Esophagus squamous epithelium (tissue), 4 donors: ENCODE measurements around the gene DNAH10.

Source experiments
- CTCF ChIP-seq, 6 experiments: fragments of 450-650 bp in 4 of 6; fragments of 200-600 bp in 2 of 6; sonication (generic) in 2 of 6; IDR thresholded peaks; one replicate each; pipeline ENCODE4 v1.5.1; 2016 to 2019; ENCODE audit warnings: antibody characterized with exemption in 6 of 6, mild to moderate bottlenecking in 4 of 6, moderate library complexity in 4 of 6
- POLR2A ChIP-seq, 4 donors: fragments of 450-650 bp; IDR thresholded peaks; one replicate each; pipeline ENCODE4 v1.6.1; 2017; ENCODE audit warnings: antibody characterized with exemption in 4 of 4, mild to moderate bottlenecking in 4 of 4, moderate library complexity in 3 of 4

- TF ChIP-seq CTCF (IDR thresholded peaks at IDR 0.05), result no peak
- no peak for TF ChIP-seq POLR2A (IDR thresholded peaks at IDR 0.05)
Measured at GRCh38 chr12:123720141-123720814, 41.8 kb upstream of the DNAH10 start.
